ENCODE measurements around the gene TRIP11. TPM values are rescaled to one million over a fixed set of nuclear protein-coding genes. Genes with fewer than 3 reads are reported as not detected.

TRIP11 gene
- total RNA-seq, 1 experiment from 2014 or later = 37.3 TPM

DNA sequence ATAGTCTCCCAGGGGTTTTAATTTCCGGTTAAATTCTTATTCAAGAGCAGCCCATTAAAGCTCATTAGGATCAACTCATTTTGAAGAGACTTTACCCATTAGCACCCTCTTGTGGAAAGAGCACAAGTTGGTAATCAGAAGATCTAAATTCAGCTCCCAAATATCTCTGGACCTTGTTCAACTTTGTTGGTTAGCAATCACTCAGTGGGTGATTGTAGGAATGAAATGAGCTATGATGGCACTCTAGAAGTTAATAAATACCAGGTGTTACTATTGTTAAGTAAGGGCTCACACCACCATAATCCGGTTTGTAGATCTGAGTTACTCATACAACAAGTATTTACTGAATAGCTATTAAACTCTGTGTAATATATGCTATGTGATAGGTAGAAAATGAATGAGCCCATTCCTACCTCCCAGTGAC lies 42.9 kb downstream of the TRIP11 start:
- ChIA-PET POLR2A (no interaction called here), CTCF (interaction anchor here (0.7 to 1.1 kb wide), 3 partner anchors 11 to 109 kb away, joined by 3 to 6 read pairs (median 4); partner anchors contain the start of gene ATXN3)
- H3K4me1 ChIP-seq (ENCODE audit: control insufficient read depth, insufficient read depth, low read length) = no peaks in the 10 kb centered on the region; the same call in 1 of the 2 replicates
- ATAC-seq (peak; percentile 48; the same call in 1 of the 2 replicates), DNase-seq (ENCODE audit: low read depth, low spot score) (peak; percentile 15)
- no peak overlapping the region for H3K4me3 ChIP-seq (ENCODE audit: low read depth in 2 of 2, low read length in 2 of 2)
- no peaks in the 10 kb centered on the region for H3K27me3 ChIP-seq (ENCODE audit: control insufficient read depth, insufficient read depth, low read length)
- H3K27ac ChIP-seq (ENCODE audit: low read length) = no peak overlapping the region
- H3K9me3 ChIP-seq (ENCODE audit: control insufficient read depth, insufficient read depth, low read depth, low read length) = no peaks in the 10 kb centered on the region
- BruUV-seq (replicated peaks) = no TSS peak
- peaks cover 2% of the 10 kb centered on the region; the same call in 1 of the 2 replicates for H3K36me3 ChIP-seq (ENCODE audit: control insufficient read depth, insufficient read depth, low read length)
- intact Hi-C loops (cut with micrococcal nuclease; ENCODE audit: unreplicated experiment) (no loop called here), in situ Hi-C loops (cut with HindIII; ENCODE audit: low pct_unique_long_range_greater_than_20kb, low sequenced_read_pairs) (no loop called here)
- no peak for TF ChIP-seq SIN3A (IDR thresholded peaks at IDR 0.05; ENCODE audit: borderline replicate concordance, insufficient read depth, low read depth, low read length)
- TF ChIP-seq, protein P1, sequence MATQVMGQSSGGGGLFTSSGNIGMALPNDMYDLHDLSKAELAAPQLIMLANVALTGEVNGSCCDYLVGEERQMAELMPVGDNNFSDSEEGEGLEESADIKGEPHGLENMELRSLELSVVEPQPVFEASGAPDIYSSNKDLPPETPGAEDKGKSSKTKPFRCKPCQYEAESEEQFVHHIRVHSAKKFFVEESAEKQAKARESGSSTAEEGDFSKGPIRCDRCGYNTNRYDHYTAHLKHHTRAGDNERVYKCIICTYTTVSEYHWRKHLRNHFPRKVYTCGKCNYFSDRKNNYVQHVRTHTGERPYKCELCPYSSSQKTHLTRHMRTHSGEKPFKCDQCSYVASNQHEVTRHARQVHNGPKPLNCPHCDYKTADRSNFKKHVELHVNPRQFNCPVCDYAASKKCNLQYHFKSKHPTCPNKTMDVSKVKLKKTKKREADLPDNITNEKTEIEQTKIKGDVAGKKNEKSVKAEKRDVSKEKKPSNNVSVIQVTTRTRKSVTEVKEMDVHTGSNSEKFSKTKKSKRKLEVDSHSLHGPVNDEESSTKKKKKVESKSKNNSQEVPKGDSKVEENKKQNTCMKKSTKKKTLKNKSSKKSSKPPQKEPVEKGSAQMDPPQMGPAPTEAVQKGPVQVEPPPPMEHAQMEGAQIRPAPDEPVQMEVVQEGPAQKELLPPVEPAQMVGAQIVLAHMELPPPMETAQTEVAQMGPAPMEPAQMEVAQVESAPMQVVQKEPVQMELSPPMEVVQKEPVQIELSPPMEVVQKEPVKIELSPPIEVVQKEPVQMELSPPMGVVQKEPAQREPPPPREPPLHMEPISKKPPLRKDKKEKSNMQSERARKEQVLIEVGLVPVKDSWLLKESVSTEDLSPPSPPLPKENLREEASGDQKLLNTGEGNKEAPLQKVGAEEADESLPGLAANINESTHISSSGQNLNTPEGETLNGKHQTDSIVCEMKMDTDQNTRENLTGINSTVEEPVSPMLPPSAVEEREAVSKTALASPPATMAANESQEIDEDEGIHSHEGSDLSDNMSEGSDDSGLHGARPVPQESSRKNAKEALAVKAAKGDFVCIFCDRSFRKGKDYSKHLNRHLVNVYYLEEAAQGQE (IDR thresholded peaks at IDR 0.05; ENCODE audit: insufficient read depth in 1 of 2, low read depth in 2 of 2, low read length in 1 of 2) = no peak
- TF ChIP-seq, protein P2, sequence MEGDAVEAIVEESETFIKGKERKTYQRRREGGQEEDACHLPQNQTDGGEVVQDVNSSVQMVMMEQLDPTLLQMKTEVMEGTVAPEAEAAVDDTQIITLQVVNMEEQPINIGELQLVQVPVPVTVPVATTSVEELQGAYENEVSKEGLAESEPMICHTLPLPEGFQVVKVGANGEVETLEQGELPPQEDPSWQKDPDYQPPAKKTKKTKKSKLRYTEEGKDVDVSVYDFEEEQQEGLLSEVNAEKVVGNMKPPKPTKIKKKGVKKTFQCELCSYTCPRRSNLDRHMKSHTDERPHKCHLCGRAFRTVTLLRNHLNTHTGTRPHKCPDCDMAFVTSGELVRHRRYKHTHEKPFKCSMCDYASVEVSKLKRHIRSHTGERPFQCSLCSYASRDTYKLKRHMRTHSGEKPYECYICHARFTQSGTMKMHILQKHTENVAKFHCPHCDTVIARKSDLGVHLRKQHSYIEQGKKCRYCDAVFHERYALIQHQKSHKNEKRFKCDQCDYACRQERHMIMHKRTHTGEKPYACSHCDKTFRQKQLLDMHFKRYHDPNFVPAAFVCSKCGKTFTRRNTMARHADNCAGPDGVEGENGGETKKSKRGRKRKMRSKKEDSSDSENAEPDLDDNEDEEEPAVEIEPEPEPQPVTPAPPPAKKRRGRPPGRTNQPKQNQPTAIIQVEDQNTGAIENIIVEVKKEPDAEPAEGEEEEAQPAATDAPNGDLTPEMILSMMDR (IDR thresholded peaks at IDR 0.05) = peak; percentile 56; the same call in 1 of the 2 replicates

DNA sequence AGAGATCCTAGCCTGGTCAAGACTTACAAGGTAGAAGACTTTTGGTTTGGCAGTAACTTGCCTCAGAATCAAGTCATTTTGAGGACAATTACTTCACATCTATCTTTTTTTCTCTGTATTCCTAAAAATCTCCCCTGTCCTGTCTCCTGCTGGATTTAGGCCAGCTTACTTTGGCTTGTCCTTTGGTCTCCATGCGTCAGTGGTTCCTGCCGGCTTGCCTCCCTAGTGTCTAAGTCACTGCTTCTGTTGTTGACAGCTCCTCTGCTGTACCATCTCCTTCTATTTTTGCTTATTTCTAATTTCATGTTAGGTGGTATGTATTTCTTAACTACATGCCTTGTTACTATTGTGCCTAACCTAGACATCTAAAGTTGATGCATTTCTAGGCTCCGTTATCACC lies 52.7 kb downstream of the TRIP11 start:
- H3K9me3 ChIP-seq (ENCODE audit: control insufficient read depth, insufficient read depth, low read depth, low read length) = no peaks in the 10 kb centered on the region
- no peak for TF ChIP-seq SIN3A (IDR thresholded peaks at IDR 0.05; ENCODE audit: borderline replicate concordance, insufficient read depth, low read depth, low read length)
- TF ChIP-seq, protein P2 (IDR thresholded peaks at IDR 0.05) = no peak
- no peak for TF ChIP-seq TCF7L2 (IDR thresholded peaks at IDR 0.05; ENCODE audit: low read depth, low read length)
- H3K36me3 ChIP-seq (ENCODE audit: control insufficient read depth, insufficient read depth, low read length) = peaks cover 6% of the 10 kb centered on the region
- DNase-seq (ENCODE audit: low read depth, low spot score) (no peak), ATAC-seq (no peak)
- in situ Hi-C loops (cut with HindIII; ENCODE audit: low pct_unique_long_range_greater_than_20kb, low sequenced_read_pairs) (no loop called here), intact Hi-C loops (cut with micrococcal nuclease; ENCODE audit: unreplicated experiment) (no loop called here)
- no TSS peak for BruUV-seq (replicated peaks)
- no peaks in the 10 kb centered on the region for H3K27me3 ChIP-seq (ENCODE audit: control insufficient read depth, insufficient read depth, low read length)
- H3K27ac ChIP-seq (ENCODE audit: low read length) = no peak overlapping the region
- ChIA-PET CTCF (no interaction called here), POLR2A (no interaction called here)
- H3K4me3 ChIP-seq (ENCODE audit: low read depth in 2 of 2, low read length in 2 of 2) = no peak overlapping the region
- no peaks in the 10 kb centered on the region for H3K4me1 ChIP-seq (ENCODE audit: control insufficient read depth, insufficient read depth, low read length)

Data from Panc1 (cell line).